LNCAP (cell line): ENCODE data around the gene UBAP1L.

Experiments
- TF ChIP-seq, protein P1 (sequence below): fragments of 450-650 bp; IDR thresholded peaks from 2 replicates; pipeline ENCODE4 v1.5.1; 2017; ENCODE audit warnings: mild to moderate bottlenecking

UBAP1L gene

GRCh38 chr15:65095747-65096104, 19.3 kb downstream of the UBAP1L start:
- TF ChIP-seq, protein P1, sequence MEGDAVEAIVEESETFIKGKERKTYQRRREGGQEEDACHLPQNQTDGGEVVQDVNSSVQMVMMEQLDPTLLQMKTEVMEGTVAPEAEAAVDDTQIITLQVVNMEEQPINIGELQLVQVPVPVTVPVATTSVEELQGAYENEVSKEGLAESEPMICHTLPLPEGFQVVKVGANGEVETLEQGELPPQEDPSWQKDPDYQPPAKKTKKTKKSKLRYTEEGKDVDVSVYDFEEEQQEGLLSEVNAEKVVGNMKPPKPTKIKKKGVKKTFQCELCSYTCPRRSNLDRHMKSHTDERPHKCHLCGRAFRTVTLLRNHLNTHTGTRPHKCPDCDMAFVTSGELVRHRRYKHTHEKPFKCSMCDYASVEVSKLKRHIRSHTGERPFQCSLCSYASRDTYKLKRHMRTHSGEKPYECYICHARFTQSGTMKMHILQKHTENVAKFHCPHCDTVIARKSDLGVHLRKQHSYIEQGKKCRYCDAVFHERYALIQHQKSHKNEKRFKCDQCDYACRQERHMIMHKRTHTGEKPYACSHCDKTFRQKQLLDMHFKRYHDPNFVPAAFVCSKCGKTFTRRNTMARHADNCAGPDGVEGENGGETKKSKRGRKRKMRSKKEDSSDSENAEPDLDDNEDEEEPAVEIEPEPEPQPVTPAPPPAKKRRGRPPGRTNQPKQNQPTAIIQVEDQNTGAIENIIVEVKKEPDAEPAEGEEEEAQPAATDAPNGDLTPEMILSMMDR = no peak

GRCh38 chr15:65095011-65095746, 19.8 kb downstream of the UBAP1L start:
- TF ChIP-seq, protein P1 = no peak

DNA sequence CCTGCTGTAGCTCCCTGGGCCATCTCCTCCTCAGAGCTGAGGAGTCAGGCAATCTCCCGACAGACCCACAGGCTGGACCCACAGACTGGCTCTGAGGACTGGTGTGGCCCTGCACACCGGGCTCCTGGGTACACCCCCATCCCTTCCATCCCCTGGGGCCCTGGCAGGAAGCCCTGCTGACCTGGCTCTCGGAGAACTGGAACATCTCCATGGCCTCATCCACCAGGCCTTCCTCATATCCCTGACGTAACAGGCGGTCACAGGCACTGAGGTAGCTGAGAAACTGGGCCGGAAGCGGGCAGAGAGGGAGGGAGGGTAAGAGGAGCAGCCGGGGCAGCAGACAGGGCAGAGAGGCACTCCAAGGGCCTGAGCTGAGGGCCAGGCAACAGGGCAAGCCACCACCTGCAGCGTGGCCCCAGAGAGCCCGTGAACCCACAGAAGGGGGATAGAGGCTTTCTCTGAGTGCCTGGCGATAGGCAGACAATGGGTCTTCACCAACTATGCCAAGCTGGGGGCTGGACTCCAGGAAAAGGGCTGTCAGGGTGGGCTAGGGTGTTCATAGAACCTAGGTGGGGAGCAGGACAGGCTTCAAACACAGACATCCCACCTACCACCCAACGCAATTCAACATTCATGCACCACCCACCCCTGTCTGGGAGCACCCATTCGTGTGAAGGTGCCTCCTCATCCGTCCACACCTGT, 20.6 kb downstream of the UBAP1L start:
- TF ChIP-seq, protein P1 = no peak

GRCh38 chr15:65092911-65093792, 21.8 kb downstream of the UBAP1L start:
- TF ChIP-seq, protein P1 = no peak

DNA sequence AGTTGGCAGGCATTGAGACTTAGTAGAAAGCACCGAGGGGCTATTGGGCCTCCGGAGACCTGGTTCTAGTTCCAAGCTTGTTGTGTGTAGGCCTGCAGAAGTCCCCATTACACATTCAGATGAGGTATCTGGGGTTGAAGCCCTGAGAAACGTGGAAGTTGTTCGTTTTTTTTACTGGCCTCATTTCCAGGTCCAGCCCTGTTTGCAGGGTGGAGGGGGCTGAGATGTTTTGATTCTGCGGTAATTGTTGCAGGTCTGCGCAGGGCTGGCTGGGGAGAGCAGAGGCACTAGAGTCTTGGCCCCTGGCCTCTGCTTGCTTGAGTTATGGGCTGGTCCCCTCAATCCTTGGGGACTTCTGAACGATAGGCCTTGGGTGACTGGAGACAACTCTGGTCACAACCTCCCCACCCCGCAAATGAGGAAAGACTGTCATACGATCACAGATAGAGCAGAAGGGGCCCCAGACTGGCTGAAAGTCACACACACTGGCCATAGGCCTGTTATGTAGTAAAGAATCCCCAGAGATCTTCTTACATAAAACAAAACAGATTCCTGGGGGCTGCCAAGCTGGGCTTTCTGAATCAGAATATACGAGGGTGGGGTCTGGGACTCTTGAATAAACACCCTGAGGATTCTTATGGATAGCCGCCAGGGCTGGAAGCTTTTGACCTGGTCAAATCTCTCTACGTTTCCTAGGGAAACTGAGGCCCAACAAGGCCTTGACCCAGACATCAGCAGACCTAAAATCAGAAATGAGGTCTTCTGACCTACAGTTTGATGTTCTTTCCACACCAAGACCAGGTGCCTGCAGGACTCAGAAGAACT, 22.8 kb downstream of the UBAP1L start:
- TF ChIP-seq, protein P1 = no peak

- TF ChIP-seq, protein P1 = no peak
Measured at GRCh38 chr15:65089206-65089824, 25.7 kb downstream of the UBAP1L start.
